Measurements from ENCODE around the gene PRELID1. TPM values are rescaled to one million over a fixed set of nuclear protein-coding genes. Genes with fewer than 3 reads are reported as not detected.
A peak's percentile ranks its signal among the peaks of the same experiment; 100 is the strongest.

PRELID1 gene
- total and polyA plus RNA-seq, 2 experiments from 2014 or later: 86.0 to 185 TPM

- H3K36me3 ChIP-seq: peaks cover 6% of the 10 kb centered on the region
- H3K4me3 ChIP-seq: no peak overlapping the region
These were observed 40.2 kb downstream of the PRELID1 start for GRCh38 chr5:177343777-177344176.

GRCh38 chr5:177344891-177345290 is 41.3 kb downstream of the PRELID1 start:
- H3K27ac ChIP-seq: no peak overlapping the region

More at GRCh38 chr5:177343777-177344176, 40.2 kb downstream of the PRELID1 start:
- no peak for TF ChIP-seq CTCF (IDR thresholded peaks at IDR 0.05; ENCODE audit: low read depth, low read length)
- H3K27ac ChIP-seq: no peak overlapping the region
- no peak for DNase-seq (ENCODE audit: low read depth in 1 of 2, low spot score in 1 of 2)
- H3K4me1 ChIP-seq (ENCODE audit: low read depth): no peaks in the 10 kb centered on the region
- H3K9me3 ChIP-seq (ENCODE audit: low read depth): no peaks in the 10 kb centered on the region
- no peaks in the 10 kb centered on the region for H3K27me3 ChIP-seq

GRCh38 chr5:177346820-177347219 is 43.2 kb downstream of the PRELID1 start:
- TF ChIP-seq CTCF (IDR thresholded peaks at IDR 0.05; ENCODE audit: low read depth, low read length): no peak
- no peak overlapping the region for H3K27ac ChIP-seq
- H3K4me1 ChIP-seq (ENCODE audit: low read depth): peaks cover 7% of the 10 kb centered on the region
- H3K36me3 ChIP-seq: peaks cover 6% of the 10 kb centered on the region
- H3K9me3 ChIP-seq (ENCODE audit: low read depth): no peaks in the 10 kb centered on the region
- H3K4me3 ChIP-seq: no peak overlapping the region
- H3K27me3 ChIP-seq: no peaks in the 10 kb centered on the region
- no peak for DNase-seq (ENCODE audit: low read depth in 1 of 2, low spot score in 1 of 2)

More at GRCh38 chr5:177344891-177345290, 41.3 kb downstream of the PRELID1 start:
- no peak for TF ChIP-seq CTCF (IDR thresholded peaks at IDR 0.05; ENCODE audit: low read depth, low read length)
- no peaks in the 10 kb centered on the region for H3K9me3 ChIP-seq (ENCODE audit: low read depth)
- H3K27me3 ChIP-seq: no peaks in the 10 kb centered on the region
- peaks cover 6% of the 10 kb centered on the region for H3K36me3 ChIP-seq
- no peak for DNase-seq (ENCODE audit: low read depth in 1 of 2, low spot score in 1 of 2)
- no peak overlapping the region for H3K4me3 ChIP-seq
- no peaks in the 10 kb centered on the region for H3K4me1 ChIP-seq (ENCODE audit: low read depth)

GRCh38 chr5:177347699-177348098 is 44.1 kb downstream of the PRELID1 start:
- H3K36me3 ChIP-seq: peaks cover 6% of the 10 kb centered on the region
- no peaks in the 10 kb centered on the region for H3K9me3 ChIP-seq (ENCODE audit: low read depth)
- DNase-seq (ENCODE audit: low read depth in 1 of 2, low spot score in 1 of 2): no peak
- no peak for TF ChIP-seq CTCF (IDR thresholded peaks at IDR 0.05; ENCODE audit: low read depth, low read length)
- H3K4me1 ChIP-seq (ENCODE audit: low read depth): peaks cover 7% of the 10 kb centered on the region
- H3K4me3 ChIP-seq: no peak overlapping the region
- no peaks in the 10 kb centered on the region for H3K27me3 ChIP-seq
- no peak overlapping the region for H3K27ac ChIP-seq

GRCh38 chr5:177349362-177349647 is 45.7 kb downstream of the PRELID1 start:
- Histone ChIP-seq H3K27me3 (no peaks in the 10 kb centered on the region), H3K4me3 (no peak overlapping the region), H3K9me3 (ENCODE audit: low read depth) (no peaks in the 10 kb centered on the region), H3K36me3 (peaks cover 6% of the 10 kb centered on the region), H3K27ac (no peak overlapping the region), H3K4me1 (ENCODE audit: low read depth) (peaks cover 7% of the 10 kb centered on the region)
- TF ChIP-seq CTCF (IDR thresholded peaks at IDR 0.05; ENCODE audit: low read depth, low read length): no peak
- DNase-seq (ENCODE audit: low read depth in 1 of 2, low spot score in 1 of 2): no peak

- TF ChIP-seq CTCF (IDR thresholded peaks at IDR 0.05; ENCODE audit: low read depth, low read length): no peak
- H3K27ac ChIP-seq: no peak overlapping the region
- H3K4me3 ChIP-seq: peak overlapping the region; percentile 72
- H3K27me3 ChIP-seq: no peaks in the 10 kb centered on the region
- H3K36me3 ChIP-seq: peaks cover 3% of the 10 kb centered on the region
- peaks cover 7% of the 10 kb centered on the region for H3K4me1 ChIP-seq (ENCODE audit: low read depth)
- DNase-seq (ENCODE audit: low read depth in 1 of 2, low spot score in 1 of 2): no peak
- H3K9me3 ChIP-seq (ENCODE audit: low read depth): no peaks in the 10 kb centered on the region
These were observed 46.2 kb downstream of the PRELID1 start for GRCh38 chr5:177349762-177350161.
